K562 (cell line): ENCODE data around the gene RORC. TPM values are rescaled to one million over a fixed set of nuclear protein-coding genes. Genes with fewer than 3 reads are reported as not detected.

Source experiments
- BRF2 ChIP-seq: IDR thresholded peaks from 3 replicates; pipeline ENCODE4 v1.6.1; 2011; ENCODE audit warnings: borderline replicate concordance, mild to moderate bottlenecking; ENCODE audit not compliant: insufficient read length, insufficient read depth
- GABPB1 ChIP-seq: sonication (generic); formaldehyde crosslinking; IDR thresholded peaks from 2 replicates; pipeline ENCODE4 v1.8.0; 2022; ENCODE audit warnings: mild to moderate bottlenecking, missing genetic modification reagents
- HDAC3 ChIP-seq: fragments of 450-650 bp; IDR thresholded peaks from 2 replicates; pipeline ENCODE4 v1.6.1; 2018; ENCODE audit warnings: borderline replicate concordance, mild to moderate bottlenecking, moderate library complexity; ENCODE audit not compliant: partially characterized antibody
- HDAC8 ChIP-seq: fragments of 450-650 bp; IDR thresholded peaks from 2 replicates; pipeline ENCODE4 v1.6.1; 2016; ENCODE audit warnings: mild to moderate bottlenecking, missing genetic modification characterization, moderate library complexity, missing compliant biosample characterization
- HEY1 ChIP-seq: fragments of 250-450 bp; sonication (Bioruptor Pico); IDR thresholded peaks from 2 replicates; pipeline ENCODE4 v1.5.0; 2020; ENCODE audit warnings: mild to moderate bottlenecking, moderate library complexity, borderline replicate concordance
- IFI16 ChIP-seq: fragments of 250-450 bp; sonication (Bioruptor Pico); IDR thresholded peaks from 2 replicates; pipeline ENCODE4 v2.1.2; 2022; ENCODE audit warnings: mild to moderate bottlenecking, inconsistent platforms
- KLF16 ChIP-seq: IDR thresholded peaks from 2 replicates; pipeline ENCODE4 v1.6.1; 2016; ENCODE audit warnings: antibody characterized with exemption
- MAFF ChIP-seq: IDR thresholded peaks from 2 replicates; pipeline ENCODE4 v1.6.1; 2012; ENCODE audit warnings: low read length, improper control_type of control experiment
- MAX ChIP-seq: sonication (generic); formaldehyde crosslinking; IDR thresholded peaks from 2 replicates; pipeline ENCODE4 v1.9.0; 2022; ENCODE audit warnings: mild to moderate bottlenecking, missing genetic modification reagents
- MITF ChIP-seq: IDR thresholded peaks from 2 replicates; pipeline ENCODE4 v1.6.1; 2014; ENCODE audit warnings: antibody characterized with exemption
- PHF20 ChIP-seq: fragments of 450-650 bp; IDR thresholded peaks from 2 replicates; pipeline ENCODE4 v1.6.1; 2018; ENCODE audit not compliant: partially characterized antibody
- RBFOX2 ChIP-seq: fragments of 200-400 bp; formaldehyde crosslinking; IDR thresholded peaks from 2 replicates; pipeline ENCODE4 v1.6.1; 2017; ENCODE audit warnings: low read depth, mild to moderate bottlenecking, low read length, moderate library complexity
- SAP30 ChIP-seq: fragments of 200-600 bp; sonication (generic); IDR thresholded peaks from 2 replicates; pipeline ENCODE4 v1.6.1; 2012; ENCODE audit warnings: borderline replicate concordance, low read depth, mild to moderate bottlenecking, moderate library complexity, low read length, control low read depth, inconsistent platforms; ENCODE audit not compliant: insufficient read depth, poor library complexity, severe bottlenecking
- SIN3B ChIP-seq: fragments of 450-650 bp; IDR thresholded peaks from 2 replicates; pipeline ENCODE4 v1.6.1; 2017; ENCODE audit warnings: low read depth, mild to moderate bottlenecking, moderate library complexity
- TRIM24 ChIP-seq, 2 experiments: fragments of 450-650 bp; IDR thresholded peaks; 2 replicates each; pipeline ENCODE4 v1.6.1; 2016
- ZNF695 ChIP-seq: fragments of 450-650 bp; formaldehyde crosslinking; IDR thresholded peaks from 2 replicates; pipeline ENCODE4 v1.4.0; 2020; ENCODE audit warnings: mild to moderate bottlenecking, moderate library complexity
- polyA plus RNA-seq, 8 experiments: library from polyadenylated mRNA; depleted of rRNA in 4 of 8; stranded (reverse) in 5 of 8; unstranded in 3 of 8; fragments of >200 nt; fragmentation: Nextera tagmentation in 2 of 8; fragmentation: Illumina TruSeq in 1 of 8; extraction: Ambion mirVana in 2 of 8; extraction: Trizol in 1 of 8; gene quantifications; 2 replicates each; pipeline versions ENCODE4 v1.2.1 to v1.2.3, GENCODE V29; 2011 to 2014; ENCODE audit warnings: inconsistent platforms in 1 of 8, missing spikeins in 1 of 8
- total RNA-seq, 7 experiments: library from RNA; depleted of rRNA in 6 of 7; stranded (reverse); fragments of >200 nt in 6 of 7; fragmentation: Illumina TruSeq in 2 of 7; extraction: Trizol in 2 of 7; gene quantifications; 2 replicates each; pipeline versions ENCODE4 v1.2.1 to v1.2.3, GENCODE V29; 2011 to 2021; ENCODE audit warnings: low replicate concordance in 1 of 7
- TF ChIP-seq, protein P1 (sequence below): fragments of 450-650 bp; IDR thresholded peaks from 2 replicates; pipeline ENCODE4 v1.6.1; 2018; ENCODE audit warnings: mild to moderate bottlenecking, low read depth; ENCODE audit not compliant: partially characterized antibody
- TF ChIP-seq, protein P2 (sequence below), 2 experiments: fragments of 450-650 bp in 1 of 2; sonication (generic) in 1 of 2; formaldehyde crosslinking in 1 of 2; IDR thresholded peaks in 1 of 2; conservative IDR thresholded peaks in 1 of 2; 2 replicates each; pipeline versions ENCODE4 v1.6.1 to v1.8.1; 2016 to 2023; ENCODE audit warnings: mild to moderate bottlenecking in 2 of 2, moderate library complexity in 2 of 2, inconsistent platforms in 1 of 2, missing genetic modification reagents in 1 of 2
- TF ChIP-seq, protein P3 (sequence below), 3 experiments: fragments of 200-800 bp in 1 of 3; sonication (Bioruptor generic) in 1 of 3; sonication (generic) in 1 of 3; formaldehyde crosslinking in 1 of 3; IDR thresholded peaks; 2 replicates each; pipeline versions ENCODE4 v1.6.1 to v1.8.0; 2016 to 2022; ENCODE audit warnings: mild to moderate bottlenecking in 2 of 3, missing compliant biosample characterization in 2 of 3, missing genetic modification characterization in 2 of 3, missing genetic modification reagents in 1 of 3

Gene RORC
- total and polyA plus RNA-seq, 9 of the 15 experiments (the other 6 are each of a cell fraction or from before 2014, with no cell fraction given), result not detected

GRCh38 chr1:151762941-151763921 lies 68.4 kb downstream of the RORC start, which contains the start of gene MRPL9 (continued):
- TF ChIP-seq MAX (peak; percentile 45; the same call in 1 of the 2 replicates), RBFOX2 (peak; percentile 96), GABPB1 (CRISPR knock-in tag) (peak; percentile 79), PHF20 (peak; percentile 99), SAP30 (no peak), ZNF695 (CRISPR knock-in tag) (no peak), SIN3B (peak; percentile 100), MAFF (no peak), KLF16 (no peak), BRF2 (no peak), HDAC3 (no peak), IFI16 (CRISPR knock-in tag) (no peak), HDAC8 (no peak), TRIM24 (IDR thresholded peaks at IDR 0.05) (0 out of 4 replicates have a peak, but pooled peaks of 1 of the 2 experiments have one; percentile 12), MITF (no peak), HEY1 (no peak)
- TF ChIP-seq, protein P1, sequence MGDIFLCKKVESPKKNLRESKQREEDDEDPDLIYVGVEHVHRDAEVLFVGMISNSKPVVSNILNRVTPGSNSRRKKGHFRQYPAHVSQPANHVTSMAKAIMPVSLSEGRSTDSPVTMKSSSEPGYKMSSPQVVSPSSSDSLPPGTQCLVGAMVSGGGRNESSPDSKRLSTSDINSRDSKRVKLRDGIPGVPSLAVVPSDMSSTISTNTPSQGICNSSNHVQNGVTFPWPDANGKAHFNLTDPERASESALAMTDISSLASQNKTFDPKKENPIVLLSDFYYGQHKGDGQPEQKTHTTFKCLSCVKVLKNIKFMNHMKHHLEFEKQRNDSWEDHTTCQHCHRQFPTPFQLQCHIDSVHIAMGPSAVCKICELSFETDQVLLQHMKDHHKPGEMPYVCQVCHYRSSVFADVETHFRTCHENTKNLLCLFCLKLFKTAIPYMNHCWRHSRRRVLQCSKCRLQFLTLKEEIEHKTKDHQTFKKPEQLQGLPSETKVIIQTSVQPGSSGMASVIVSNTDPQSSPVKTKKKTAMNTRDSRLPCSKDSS, result no peak
- TF ChIP-seq, protein P2, sequence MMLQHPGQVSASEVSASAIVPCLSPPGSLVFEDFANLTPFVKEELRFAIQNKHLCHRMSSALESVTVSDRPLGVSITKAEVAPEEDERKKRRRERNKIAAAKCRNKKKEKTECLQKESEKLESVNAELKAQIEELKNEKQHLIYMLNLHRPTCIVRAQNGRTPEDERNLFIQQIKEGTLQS (IDR thresholded peaks at IDR 0.05), result peak; percentile 40; the same call in 1 of the 2 replicates
- TF ChIP-seq, protein P2 (CRISPR knock-in tag; conservative IDR thresholded peaks at IDR 0.05), result no peak
- TF ChIP-seq, protein P3, sequence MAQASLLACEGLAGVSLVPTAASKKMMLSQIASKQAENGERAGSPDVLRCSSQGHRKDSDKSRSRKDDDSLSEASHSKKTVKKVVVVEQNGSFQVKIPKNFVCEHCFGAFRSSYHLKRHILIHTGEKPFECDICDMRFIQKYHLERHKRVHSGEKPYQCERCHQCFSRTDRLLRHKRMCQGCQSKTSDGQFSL (CRISPR knock-in tag; IDR thresholded peaks at IDR 0.05), result no peak
- TF ChIP-seq, protein P3 (tag; IDR thresholded peaks at IDR 0.05), result no peak
